ENCODE measurements around the gene DPP9.

DPP9 gene

DNA sequence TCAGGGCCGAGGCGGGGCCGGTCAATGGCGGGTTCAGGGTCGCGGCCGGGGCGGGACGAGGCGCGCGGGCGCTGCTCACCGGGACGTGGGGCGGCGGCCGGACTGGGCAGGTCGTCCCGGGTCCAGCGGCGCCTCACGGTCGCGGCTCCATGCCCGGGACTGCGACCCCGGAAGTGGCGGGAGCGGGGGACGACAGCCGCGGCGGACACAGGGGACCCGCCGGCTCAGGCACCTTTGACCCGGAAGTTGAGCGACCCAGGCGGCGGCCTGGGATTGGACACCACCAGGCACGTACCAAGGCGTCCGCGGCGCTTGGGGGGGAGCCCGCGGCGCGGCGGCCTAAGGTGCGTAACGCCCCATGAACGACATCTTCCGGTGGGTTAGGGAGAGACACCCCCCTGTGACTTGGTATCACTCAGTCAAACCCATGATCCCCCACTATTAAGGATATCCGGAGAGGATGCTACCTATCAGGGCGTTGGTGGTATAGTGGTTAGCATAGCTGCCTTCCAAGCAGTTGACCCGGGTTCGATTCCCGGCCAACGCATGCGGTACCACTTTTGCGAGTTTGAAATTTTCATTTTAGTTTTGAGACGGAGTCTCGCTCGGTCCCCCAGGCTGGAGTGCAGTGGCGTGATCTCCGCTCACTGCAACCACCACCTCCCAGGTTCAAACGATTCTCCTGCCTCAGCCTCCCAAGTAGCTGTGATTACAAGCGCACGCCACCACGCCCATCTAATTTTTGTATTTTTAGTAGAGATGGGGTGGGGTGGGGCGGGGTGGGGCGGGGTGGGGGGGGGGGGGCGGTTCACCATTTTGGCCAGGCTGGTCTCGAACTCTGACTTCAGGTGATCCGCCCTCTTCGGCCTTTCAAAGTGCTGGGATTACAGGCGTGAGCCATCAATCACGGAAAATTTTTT, at the start of gene DPP9:
Gene DPP9 (minus strand): TSS at position 248 of the 920 bp plus-strand sequence. CDS start 3,936 bp downstream, outside the sequence.
- Mint-ChIP-seq H3K27me3 (no peaks in the 10 kb centered on the region), H3K36me3 (no peaks in the 10 kb centered on the region), H3K27ac (peak within 1 kb of the TSS; percentile 94), H3K4me3 (peak within 1 kb of the TSS; percentile 97), H3K9me3 (ENCODE audit: low read depth) (no peaks in the 10 kb centered on the region), H3K4me1 (ENCODE audit: low read depth) (peaks cover 22% of the 10 kb centered on the region)

DNA sequence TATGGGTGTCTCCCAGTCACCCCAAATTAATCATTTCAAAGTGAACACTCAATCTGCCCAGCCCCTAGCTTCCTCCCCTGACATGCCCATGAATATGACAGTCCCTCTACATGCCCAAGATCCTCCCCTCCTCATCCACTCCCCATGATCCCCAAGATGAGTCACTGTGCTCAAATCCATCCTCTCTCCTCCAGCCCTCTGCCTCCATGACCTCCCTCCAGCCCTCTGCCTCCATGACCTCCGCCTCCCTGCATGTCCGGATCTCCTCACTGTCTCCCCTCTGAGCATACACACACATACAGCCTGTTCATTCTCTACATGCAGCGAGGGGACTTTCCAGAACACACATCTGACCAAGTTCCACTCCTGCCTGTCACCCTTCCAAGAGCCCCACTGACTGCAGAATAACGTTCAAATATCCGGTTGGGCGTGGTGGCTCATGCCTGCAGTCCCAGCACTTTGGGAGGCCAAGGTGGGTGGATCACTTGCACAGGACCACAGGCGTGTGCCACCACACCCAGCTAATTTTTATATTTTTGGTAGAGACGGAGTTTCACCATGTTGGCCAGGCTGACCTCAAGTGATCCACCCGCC, 49.5 kb upstream of the DPP9 start:
- Mint-ChIP-seq H3K27me3 (peaks cover 13% of the 10 kb centered on the region), H3K4me3 (no peak overlapping the region), H3K27ac (no peak overlapping the region), H3K4me1 (ENCODE audit: low read depth) (peaks cover 2% of the 10 kb centered on the region), H3K36me3 (peaks cover 2% of the 10 kb centered on the region), H3K9me3 (ENCODE audit: low read depth) (no peaks in the 10 kb centered on the region)

DNA sequence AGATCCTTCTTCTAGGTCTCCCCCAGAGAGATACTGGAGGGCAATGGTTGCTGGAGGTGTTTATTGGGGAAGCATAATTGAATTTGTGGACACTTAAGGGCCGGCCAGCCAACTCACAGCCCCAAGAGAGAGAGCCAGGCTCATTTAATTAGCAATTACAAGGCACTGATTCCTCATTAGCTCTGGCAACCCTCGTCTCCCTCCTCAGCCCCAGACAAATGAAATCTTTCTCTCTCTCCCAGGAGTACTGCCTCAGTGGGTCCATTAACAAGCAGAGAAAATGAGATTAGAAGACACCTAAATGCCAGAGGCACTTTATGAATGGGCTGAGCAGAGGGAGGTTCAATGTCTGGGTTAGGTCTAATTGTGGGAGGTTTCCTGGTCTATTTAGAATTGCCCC, 48.9 kb upstream of the DPP9 start:
- Mint-ChIP-seq H3K27me3 (peaks cover 13% of the 10 kb centered on the region), H3K27ac (no peak overlapping the region), H3K36me3 (peaks cover 2% of the 10 kb centered on the region), H3K4me1 (ENCODE audit: low read depth) (peaks cover 2% of the 10 kb centered on the region), H3K9me3 (ENCODE audit: low read depth) (no peaks in the 10 kb centered on the region), H3K4me3 (no peak overlapping the region)

DNA sequence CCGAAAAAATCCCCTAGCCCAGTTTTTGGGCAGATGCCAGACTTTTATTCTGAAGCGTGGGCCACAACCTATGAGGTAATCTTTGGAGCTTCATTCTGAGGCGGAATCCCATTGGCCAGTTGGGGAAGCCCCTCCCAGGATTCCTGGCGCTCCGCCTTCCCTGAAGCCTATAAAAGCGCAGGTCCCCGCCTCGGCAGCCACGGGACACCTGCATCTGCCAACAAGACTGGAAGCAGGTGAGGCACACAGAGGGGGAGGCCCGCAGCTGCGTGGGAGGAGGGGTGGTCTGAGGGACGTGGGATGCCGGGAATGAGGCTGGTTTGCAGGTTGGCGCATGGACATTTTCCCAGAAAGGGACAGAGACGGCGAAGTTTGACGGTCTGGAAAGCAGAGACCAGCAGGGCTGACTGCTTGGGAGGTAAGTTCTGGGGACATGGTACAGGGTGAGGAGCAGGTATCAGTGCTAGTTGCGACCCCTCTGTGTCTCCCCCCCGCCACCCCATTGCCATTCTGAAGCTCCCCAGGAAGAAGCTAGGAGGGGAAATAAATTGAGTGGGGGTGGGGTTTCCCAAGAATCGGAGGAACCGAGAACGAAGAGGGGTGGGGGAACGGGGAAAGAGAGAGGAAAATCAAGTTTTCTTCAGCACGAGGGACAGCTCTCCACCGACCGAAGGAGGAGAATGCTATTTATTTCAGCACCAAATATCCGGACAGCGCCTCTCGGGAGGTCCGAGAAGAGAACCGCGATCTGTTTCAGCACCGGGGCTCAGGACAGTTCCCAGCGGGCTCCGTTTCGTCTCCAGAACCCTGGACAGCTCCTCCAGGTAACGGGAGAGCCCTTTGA, 45.5 kb upstream of the DPP9 start:
- Mint-ChIP-seq H3K4me1 (ENCODE audit: low read depth) (peaks cover 2% of the 10 kb centered on the region), H3K36me3 (no peaks in the 10 kb centered on the region), H3K27ac (no peak overlapping the region), H3K4me3 (no peak overlapping the region), H3K9me3 (ENCODE audit: low read depth) (no peaks in the 10 kb centered on the region), H3K27me3 (peaks cover 12% of the 10 kb centered on the region)

DNA sequence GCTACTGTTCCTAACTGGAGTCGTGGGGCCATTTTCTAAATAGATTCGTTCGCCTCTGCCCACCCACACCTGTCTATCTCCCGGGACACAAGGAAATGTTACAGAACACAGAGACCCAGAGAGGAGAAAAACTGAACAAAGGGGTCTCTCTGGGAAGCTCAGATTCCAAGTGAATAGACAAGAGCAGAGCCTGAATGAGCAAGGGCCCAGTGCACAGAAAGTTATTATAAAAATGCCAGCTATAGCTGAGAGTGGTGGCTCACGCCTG, 40.7 kb upstream of the DPP9 start:
- no peak overlapping the region for H3K4me3 Mint-ChIP-seq
- peaks cover 3% of the 10 kb centered on the region for H3K4me1 Mint-ChIP-seq (ENCODE audit: low read depth)
- H3K36me3 Mint-ChIP-seq, result no peaks in the 10 kb centered on the region
- H3K27me3 Mint-ChIP-seq, result peaks cover 16% of the 10 kb centered on the region
- H3K27ac Mint-ChIP-seq, result no peak overlapping the region
- H3K9me3 Mint-ChIP-seq (ENCODE audit: low read depth), result no peaks in the 10 kb centered on the region

DNA sequence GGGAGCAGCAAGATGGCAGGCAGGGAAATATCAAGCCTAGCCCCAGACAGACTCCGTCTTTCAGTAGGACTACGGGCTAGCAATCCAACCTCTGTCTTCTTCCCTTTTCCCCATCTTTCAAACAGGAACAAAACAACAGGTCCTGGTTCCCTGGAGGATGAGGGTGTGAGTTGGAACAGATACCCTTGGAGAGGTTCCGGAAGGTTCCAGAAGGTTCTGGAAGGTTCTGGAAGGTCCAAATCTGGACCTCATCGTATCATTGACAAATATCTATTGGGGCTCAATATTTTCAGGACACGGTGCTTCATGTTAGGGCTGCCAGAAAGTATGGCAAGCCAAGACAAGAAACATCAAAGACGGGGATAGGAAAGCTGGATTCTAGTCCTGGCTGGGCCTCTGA, 39.4 kb upstream of the DPP9 start:
- H3K4me1 Mint-ChIP-seq (ENCODE audit: low read depth), result peaks cover 6% of the 10 kb centered on the region
- H3K36me3 Mint-ChIP-seq, result no peaks in the 10 kb centered on the region
- no peak overlapping the region for H3K27ac Mint-ChIP-seq
- peaks cover 19% of the 10 kb centered on the region for H3K27me3 Mint-ChIP-seq
- H3K4me3 Mint-ChIP-seq, result no peak overlapping the region
- no peaks in the 10 kb centered on the region for H3K9me3 Mint-ChIP-seq (ENCODE audit: low read depth)

DNA sequence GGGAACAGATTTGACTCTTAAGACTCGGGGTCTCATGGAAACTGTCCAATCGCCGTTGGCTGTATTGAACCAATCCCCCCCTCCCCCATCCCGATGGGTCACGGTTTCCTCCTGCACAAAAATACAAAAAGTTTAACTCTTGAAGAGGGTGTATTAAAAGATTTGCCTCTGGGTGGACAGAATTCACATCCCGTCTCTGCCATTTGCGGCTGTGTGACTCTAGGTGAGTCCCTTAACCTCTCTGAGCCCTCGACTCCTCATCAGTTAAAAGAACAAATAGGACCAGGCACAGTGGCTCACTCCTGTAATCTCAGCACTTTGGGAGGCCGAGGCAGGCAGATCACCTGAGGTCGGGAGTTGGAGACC, 36.6 kb upstream of the DPP9 start:
- no peaks in the 10 kb centered on the region for H3K36me3 Mint-ChIP-seq
- peak overlapping the region; percentile 67 for H3K4me3 Mint-ChIP-seq
- H3K9me3 Mint-ChIP-seq (ENCODE audit: low read depth), result no peaks in the 10 kb centered on the region
- no peak overlapping the region for H3K27ac Mint-ChIP-seq
- H3K27me3 Mint-ChIP-seq, result peaks cover 24% of the 10 kb centered on the region
- H3K4me1 Mint-ChIP-seq (ENCODE audit: low read depth), result peaks cover 6% of the 10 kb centered on the region

DNA sequence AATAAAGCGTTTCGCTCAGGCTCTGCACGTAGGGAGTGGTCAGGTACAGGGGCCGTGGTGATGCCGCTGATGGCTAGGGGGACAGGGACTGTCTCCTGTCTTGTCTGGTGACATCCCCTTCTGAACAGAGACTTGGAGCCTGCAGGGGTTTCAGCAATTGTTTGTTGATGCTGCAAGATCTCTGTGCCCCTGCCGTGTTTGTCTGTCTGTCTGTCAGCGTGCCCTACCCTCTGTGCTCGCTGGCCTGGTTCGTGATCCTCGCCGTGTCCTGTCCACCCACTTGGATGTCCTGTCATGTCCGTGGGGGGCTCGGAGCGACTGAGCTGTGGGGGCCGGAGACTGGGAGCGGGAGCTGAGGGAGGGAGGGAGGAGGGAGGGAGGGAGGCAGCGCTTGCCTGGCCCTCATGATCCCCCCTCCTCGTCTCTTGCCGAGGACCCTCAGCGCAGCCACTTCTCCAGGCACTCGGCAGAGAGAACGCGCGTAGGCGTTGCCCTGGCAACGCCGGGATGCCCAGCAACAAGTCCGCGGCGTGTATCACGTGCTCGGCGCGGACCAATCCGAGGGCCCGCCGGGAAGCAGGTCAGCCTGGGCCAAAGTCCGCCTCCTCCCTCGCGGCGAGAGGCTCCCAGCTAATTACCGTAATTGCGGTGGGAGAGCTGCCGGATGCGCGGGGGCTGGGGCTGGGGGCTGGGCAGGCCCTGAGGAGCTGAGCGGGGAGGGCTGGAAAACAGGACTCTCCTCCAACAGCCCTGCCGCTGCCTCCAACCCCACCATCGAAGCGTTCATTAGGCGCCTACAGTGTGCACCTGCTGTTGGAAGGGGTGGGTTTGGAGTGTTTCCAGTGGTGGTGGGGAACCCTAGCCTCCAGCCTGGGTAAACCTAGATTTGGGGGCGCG, 36.0 kb upstream of the DPP9 start:
- peaks cover 23% of the 10 kb centered on the region for H3K27me3 Mint-ChIP-seq

DNA sequence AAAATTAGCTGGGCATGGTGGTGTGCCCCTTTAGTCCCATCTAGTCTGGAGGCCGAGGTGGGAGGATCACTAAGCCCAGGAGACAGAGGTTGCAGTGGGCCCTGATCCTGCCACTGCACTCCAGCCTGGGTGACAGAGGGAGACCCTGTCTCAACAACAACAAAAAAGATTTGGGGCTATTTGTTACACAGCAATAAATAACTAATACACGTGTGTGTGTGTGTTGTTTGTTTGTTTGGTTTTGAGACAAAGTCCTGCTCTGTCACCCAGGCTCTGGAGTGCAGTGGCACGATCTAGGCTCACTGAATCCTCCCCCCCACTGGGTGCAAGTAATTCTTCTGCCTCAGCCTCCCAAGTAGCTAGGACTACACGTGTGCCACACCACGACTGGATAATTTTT, 35.0 kb upstream of the DPP9 start:
- H3K9me3 Mint-ChIP-seq (ENCODE audit: low read depth), result no peaks in the 10 kb centered on the region
- no peak overlapping the region for H3K27ac Mint-ChIP-seq
- no peak overlapping the region for H3K4me3 Mint-ChIP-seq
- H3K36me3 Mint-ChIP-seq, result no peaks in the 10 kb centered on the region
- H3K4me1 Mint-ChIP-seq (ENCODE audit: low read depth), result peaks cover 6% of the 10 kb centered on the region
- peaks cover 23% of the 10 kb centered on the region for H3K27me3 Mint-ChIP-seq

More for the DNA sequence above, 36.0 kb upstream of the DPP9 start:
- H3K4me3 Mint-ChIP-seq, result peak overlapping the region; percentile 10
- H3K27ac Mint-ChIP-seq, result no peak overlapping the region
- H3K9me3 Mint-ChIP-seq (ENCODE audit: low read depth), result no peaks in the 10 kb centered on the region
- peaks cover 6% of the 10 kb centered on the region for H3K4me1 Mint-ChIP-seq (ENCODE audit: low read depth)
- H3K36me3 Mint-ChIP-seq, result no peaks in the 10 kb centered on the region

DNA sequence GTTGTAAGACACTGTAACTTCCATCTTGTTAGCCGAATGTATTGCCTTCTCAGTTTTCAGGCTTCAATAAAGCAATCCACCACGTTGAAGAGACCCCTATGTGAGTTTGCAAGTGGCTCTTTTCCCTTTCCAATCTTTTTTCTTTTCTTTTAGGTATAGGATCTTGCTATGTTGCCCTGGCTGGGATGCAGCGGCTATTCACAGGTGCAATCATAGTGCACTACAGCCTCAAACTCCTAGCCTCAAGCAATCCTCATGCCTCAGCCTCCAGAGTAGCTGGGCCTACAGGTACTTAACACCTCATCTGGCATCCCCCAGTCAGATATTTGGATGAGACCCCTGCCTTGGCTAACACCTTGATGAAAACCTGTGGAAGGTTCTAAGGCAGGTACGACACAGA, 34.4 kb upstream of the DPP9 start:
- Mint-ChIP-seq H3K4me1 (ENCODE audit: low read depth) (peaks cover 6% of the 10 kb centered on the region), H3K27me3 (peaks cover 20% of the 10 kb centered on the region), H3K9me3 (ENCODE audit: low read depth) (no peaks in the 10 kb centered on the region), H3K27ac (no peak overlapping the region), H3K4me3 (no peak overlapping the region), H3K36me3 (no peaks in the 10 kb centered on the region)

DNA sequence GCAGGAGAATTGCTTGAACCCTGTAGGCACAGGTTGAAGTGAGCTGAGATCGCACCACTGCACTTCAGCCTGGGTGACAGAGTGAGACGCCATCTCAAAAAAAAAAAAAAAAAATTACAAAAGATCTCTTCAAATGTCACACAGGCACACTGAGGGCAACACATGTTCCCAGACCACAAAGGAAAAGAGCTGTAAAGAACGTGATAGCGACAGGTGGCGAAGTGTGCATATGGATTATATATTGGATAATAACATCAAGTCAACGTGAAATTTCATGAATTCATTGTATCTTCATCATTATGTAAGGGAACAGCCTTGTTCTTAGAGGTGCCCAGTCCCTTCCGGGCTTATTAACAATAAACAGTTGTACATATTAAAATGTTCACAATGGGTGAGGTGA, 31.8 kb upstream of the DPP9 start:
- no peak overlapping the region for H3K4me3 Mint-ChIP-seq

DNA sequence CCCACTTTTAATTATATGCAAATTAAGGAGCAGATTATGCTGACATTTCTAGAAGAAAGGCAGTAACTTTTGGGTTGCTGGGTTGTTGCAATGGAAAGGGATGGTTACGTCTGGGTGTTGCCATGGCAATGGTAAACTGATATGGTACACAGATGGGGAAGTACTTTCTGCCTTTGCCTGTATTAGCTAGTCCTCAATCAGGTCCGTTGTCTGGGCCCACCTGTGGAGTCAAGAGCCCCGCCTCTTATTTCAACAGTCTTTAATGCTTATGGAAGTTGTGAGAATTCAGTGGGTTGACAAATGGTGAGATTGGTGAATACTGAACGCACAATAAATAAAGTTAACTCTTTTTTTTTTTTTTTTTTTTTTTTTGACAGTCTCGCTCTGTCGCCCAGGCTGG, 30.6 kb upstream of the DPP9 start:
- H3K4me1 Mint-ChIP-seq (ENCODE audit: low read depth), result peaks cover 2% of the 10 kb centered on the region
- no peaks in the 10 kb centered on the region for H3K9me3 Mint-ChIP-seq (ENCODE audit: low read depth)
- H3K27me3 Mint-ChIP-seq, result peaks cover 11% of the 10 kb centered on the region
- H3K36me3 Mint-ChIP-seq, result no peaks in the 10 kb centered on the region
- no peak overlapping the region for H3K4me3 Mint-ChIP-seq
- no peak overlapping the region for H3K27ac Mint-ChIP-seq

More for the DNA sequence above, 31.8 kb upstream of the DPP9 start:
- Mint-ChIP-seq H3K27me3 (peaks cover 14% of the 10 kb centered on the region), H3K4me1 (ENCODE audit: low read depth) (peaks cover 6% of the 10 kb centered on the region), H3K36me3 (no peaks in the 10 kb centered on the region), H3K9me3 (ENCODE audit: low read depth) (no peaks in the 10 kb centered on the region), H3K27ac (no peak overlapping the region)

DNA sequence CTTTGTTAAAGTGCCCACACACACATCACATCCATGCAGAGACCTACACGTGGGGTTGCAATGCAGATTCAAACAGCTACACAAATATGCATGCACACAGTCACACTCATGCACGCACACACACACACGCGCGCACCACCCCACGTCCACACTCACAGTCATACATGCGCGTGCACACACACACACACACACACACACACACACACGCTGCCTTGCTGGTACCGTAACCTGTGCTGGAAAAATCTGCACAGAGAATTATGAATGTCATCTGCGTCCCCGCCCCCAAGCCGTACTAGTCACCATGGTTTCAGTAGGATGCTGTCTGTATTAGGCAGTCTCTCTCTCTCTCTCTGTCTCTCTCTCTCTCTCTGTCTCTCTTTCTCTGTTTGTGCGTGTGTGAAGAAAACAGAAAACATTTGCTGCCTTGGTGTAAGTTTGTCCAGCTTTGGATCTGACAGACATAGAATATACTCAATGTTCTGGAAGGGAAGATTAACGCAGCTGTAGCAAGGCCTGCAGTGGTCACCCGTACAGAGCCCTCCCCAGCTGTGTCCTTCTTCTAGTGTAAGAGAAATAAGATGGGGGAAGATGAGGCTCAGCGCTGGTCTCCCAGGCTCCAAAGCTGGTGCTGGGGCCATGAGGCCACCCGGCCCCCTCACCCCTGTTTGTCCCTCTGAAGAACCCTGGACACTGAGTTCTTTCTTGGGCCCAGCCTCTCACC, 26.4 kb upstream of the DPP9 start:
- Mint-ChIP-seq H3K4me3 (no peak overlapping the region), H3K36me3 (no peaks in the 10 kb centered on the region), H3K4me1 (ENCODE audit: low read depth) (no peaks in the 10 kb centered on the region), H3K9me3 (ENCODE audit: low read depth) (no peaks in the 10 kb centered on the region), H3K27me3 (peaks cover 8% of the 10 kb centered on the region), H3K27ac (no peak overlapping the region)

DNA sequence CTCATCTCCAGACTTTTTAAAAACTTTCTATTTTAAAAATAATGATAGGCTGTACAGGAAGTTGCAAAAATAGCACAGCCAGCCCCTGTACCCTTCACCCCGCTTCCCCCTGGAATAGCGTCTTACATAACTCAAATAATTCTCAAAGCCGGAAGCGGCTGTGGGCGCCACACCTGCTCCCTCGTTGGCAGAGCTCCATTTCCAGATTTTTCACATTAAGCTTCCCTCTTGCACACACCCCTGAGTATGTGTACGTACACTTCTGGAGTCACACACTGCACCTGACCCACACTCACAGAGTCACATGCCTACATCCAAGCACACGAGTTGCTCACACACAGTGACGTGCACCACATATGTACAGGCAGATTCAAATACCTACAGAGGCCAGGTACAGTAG, 24.9 kb upstream of the DPP9 start:
- H3K36me3 Mint-ChIP-seq, result no peaks in the 10 kb centered on the region
- no peaks in the 10 kb centered on the region for H3K9me3 Mint-ChIP-seq (ENCODE audit: low read depth)
- no peak overlapping the region for H3K27ac Mint-ChIP-seq
- no peak overlapping the region for H3K4me3 Mint-ChIP-seq
- H3K4me1 Mint-ChIP-seq (ENCODE audit: low read depth), result no peaks in the 10 kb centered on the region
- peaks cover 5% of the 10 kb centered on the region for H3K27me3 Mint-ChIP-seq
